ENCODE measurements around the gene SERPINB1. TPM values are rescaled to one million over a fixed set of nuclear protein-coding genes. Genes with fewer than 3 reads are reported as not detected.

Gene SERPINB1
- total RNA-seq, 1 experiment from 2014 or later, result 0.22 TPM

GRCh38 chr6:2848851-2849250, 7.2 kb upstream of the SERPINB1 start:
- Histone ChIP-seq H3K4me3 (ENCODE audit: low read length) (no peak overlapping the region; the same call in 1 of the 2 replicates), H3K9me3 (ENCODE audit: low read length) (no peaks in the 10 kb centered on the region), H3K27me3 (ENCODE audit: low read length) (no peaks in the 10 kb centered on the region), H3K4me2 (ENCODE audit: low read depth, low read length, poor library complexity, severe bottlenecking) (peak overlapping the region; percentile 46), H3K4me1 (ENCODE audit: low read length) (peaks cover 38% of the 10 kb centered on the region), H4K20me1 (ENCODE audit: insufficient read depth, low read depth, low read length) (no peaks in the 10 kb centered on the region), H3K9me2 (replicated peaks; ENCODE audit: insufficient read depth, low read length) (no peaks in the 10 kb centered on the region), H3K79me2 (ENCODE audit: low read length) (no peaks in the 10 kb centered on the region), H3K27ac (ENCODE audit: low read length) (peak overlapping the region; percentile 71), H2AFZ (ENCODE audit: low read length) (no peak overlapping the region), H3K36me3 (ENCODE audit: insufficient read depth, low read length) (no peaks in the 10 kb centered on the region), H3K9ac (ENCODE audit: low read length) (0 out of 2 replicates have a peak overlapping the region, but pooled peaks have one; percentile 1)
- peak; percentile 89 for DNase-seq

- Histone ChIP-seq H3K36me3 (ENCODE audit: insufficient read depth, low read length) (no peaks in the 10 kb centered on the region), H3K79me2 (ENCODE audit: low read length) (no peaks in the 10 kb centered on the region), H2AFZ (ENCODE audit: low read length) (no peak overlapping the region), H3K9ac (ENCODE audit: low read length) (peak overlapping the region; percentile 46; the same call in 1 of the 2 replicates), H4K20me1 (ENCODE audit: insufficient read depth, low read depth, low read length) (no peaks in the 10 kb centered on the region), H3K4me2 (ENCODE audit: low read depth, low read length, poor library complexity, severe bottlenecking) (peak overlapping the region; percentile 50), H3K9me2 (replicated peaks; ENCODE audit: insufficient read depth, low read length) (no peaks in the 10 kb centered on the region), H3K4me1 (ENCODE audit: low read length) (peaks cover 38% of the 10 kb centered on the region), H3K4me3 (ENCODE audit: low read length) (0 out of 2 replicates have a peak overlapping the region, but pooled peaks have one; percentile 29), H3K9me3 (ENCODE audit: low read length) (no peaks in the 10 kb centered on the region), H3K27me3 (ENCODE audit: low read length) (no peaks in the 10 kb centered on the region), H3K27ac (ENCODE audit: low read length) (no peak overlapping the region)
- DNase-seq, result no peak
Measured at GRCh38 chr6:2845880-2846208, 4.2 kb upstream of the SERPINB1 start.

DNA sequence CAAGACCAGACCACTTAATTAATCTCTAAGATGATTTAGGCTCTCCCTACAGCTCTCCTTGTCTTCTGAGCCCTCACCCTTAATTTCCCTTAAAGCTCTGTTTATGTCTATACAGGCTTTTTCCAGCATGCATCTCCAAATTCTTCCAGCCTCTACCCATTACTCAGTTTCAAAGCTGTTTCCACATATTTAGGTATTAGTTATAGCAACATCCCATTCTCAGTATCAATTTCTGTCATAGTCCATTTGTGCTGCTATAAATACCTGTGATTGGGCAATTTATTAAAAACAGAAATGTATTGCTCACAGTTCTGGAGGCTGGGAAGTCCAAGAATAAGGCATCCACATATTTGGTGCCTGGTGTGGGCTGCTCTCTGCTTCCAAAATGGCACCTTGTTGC, 2.3 kb upstream of the SERPINB1 start:
- H3K79me2 ChIP-seq (ENCODE audit: low read length), result no peaks in the 10 kb centered on the region
- H2AFZ ChIP-seq (ENCODE audit: low read length), result no peak overlapping the region
- no peak for DNase-seq
- H3K36me3 ChIP-seq (ENCODE audit: insufficient read depth, low read length), result no peaks in the 10 kb centered on the region
- no peak overlapping the region for H3K9ac ChIP-seq (ENCODE audit: low read length)
- no peaks in the 10 kb centered on the region for H3K9me3 ChIP-seq (ENCODE audit: low read length)
- H3K4me2 ChIP-seq (ENCODE audit: low read depth, low read length, poor library complexity, severe bottlenecking), result no peak overlapping the region
- H3K4me3 ChIP-seq (ENCODE audit: low read length), result no peak overlapping the region
- H4K20me1 ChIP-seq (ENCODE audit: insufficient read depth, low read depth, low read length), result no peaks in the 10 kb centered on the region
- H3K9me2 ChIP-seq (replicated peaks; ENCODE audit: insufficient read depth, low read length), result no peaks in the 10 kb centered on the region
- H3K4me1 ChIP-seq (ENCODE audit: low read length), result peaks cover 33% of the 10 kb centered on the region
- no peaks in the 10 kb centered on the region for H3K27me3 ChIP-seq (ENCODE audit: low read length)
- H3K27ac ChIP-seq (ENCODE audit: low read length), result no peak overlapping the region

DNA sequence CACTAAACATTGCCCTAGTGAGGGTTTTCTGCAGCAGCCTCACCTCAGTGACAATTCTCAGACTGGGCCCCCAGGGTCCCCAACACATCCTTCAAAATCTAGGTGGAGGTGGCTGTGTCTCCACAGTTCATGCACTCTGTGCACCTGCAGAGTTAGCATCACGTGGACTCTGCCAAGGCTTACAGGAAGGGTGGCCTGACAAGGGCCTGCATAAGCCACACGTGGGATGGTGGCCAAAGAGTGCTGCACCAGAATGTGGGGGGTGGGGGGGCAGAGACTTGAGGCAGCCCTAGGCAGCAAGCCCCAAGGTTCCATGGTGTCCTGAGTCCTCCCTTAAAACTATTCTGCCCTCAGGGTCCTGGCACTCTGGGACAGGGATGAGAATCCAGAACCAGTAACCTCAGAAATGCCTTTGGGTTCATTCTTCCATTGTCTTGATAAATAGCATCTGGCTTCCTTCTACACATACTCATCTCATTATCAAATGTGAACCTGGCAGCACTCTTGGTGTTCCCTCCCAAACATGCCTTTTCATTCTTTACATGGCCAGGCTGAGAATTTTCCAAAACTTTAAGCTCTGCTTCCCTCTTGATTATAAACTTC, 1.6 kb upstream of the SERPINB1 start:
- Histone ChIP-seq H3K9me2 (replicated peaks; ENCODE audit: insufficient read depth, low read length) (no peaks in the 10 kb centered on the region), H4K20me1 (ENCODE audit: insufficient read depth, low read depth, low read length) (no peaks in the 10 kb centered on the region), H2AFZ (ENCODE audit: low read length) (no peak overlapping the region), H3K4me1 (ENCODE audit: low read length) (peaks cover 25% of the 10 kb centered on the region), H3K4me2 (ENCODE audit: low read depth, low read length, poor library complexity, severe bottlenecking) (no peak overlapping the region), H3K36me3 (ENCODE audit: insufficient read depth, low read length) (no peaks in the 10 kb centered on the region), H3K4me3 (ENCODE audit: low read length) (no peak overlapping the region), H3K27ac (ENCODE audit: low read length) (no peak overlapping the region), H3K9ac (ENCODE audit: low read length) (no peak overlapping the region), H3K9me3 (ENCODE audit: low read length) (no peaks in the 10 kb centered on the region), H3K79me2 (ENCODE audit: low read length) (no peaks in the 10 kb centered on the region), H3K27me3 (ENCODE audit: low read length) (no peaks in the 10 kb centered on the region)
- DNase-seq, result no peak

- Histone ChIP-seq H2AFZ (ENCODE audit: low read length) (no peak overlapping the region), H3K27me3 (ENCODE audit: low read length) (no peaks in the 10 kb centered on the region), H3K9me2 (replicated peaks; ENCODE audit: insufficient read depth, low read length) (no peaks in the 10 kb centered on the region), H3K4me3 (ENCODE audit: low read length) (no peak overlapping the region), H3K9ac (ENCODE audit: low read length) (no peak overlapping the region), H3K79me2 (ENCODE audit: low read length) (no peaks in the 10 kb centered on the region), H3K4me2 (ENCODE audit: low read depth, low read length, poor library complexity, severe bottlenecking) (no peak overlapping the region), H3K9me3 (ENCODE audit: low read length) (no peaks in the 10 kb centered on the region), H3K27ac (ENCODE audit: low read length) (no peak overlapping the region), H4K20me1 (ENCODE audit: insufficient read depth, low read depth, low read length) (no peaks in the 10 kb centered on the region), H3K36me3 (ENCODE audit: insufficient read depth, low read length) (no peaks in the 10 kb centered on the region), H3K4me1 (ENCODE audit: low read length) (peaks cover 21% of the 10 kb centered on the region)
- no peak for DNase-seq
Measured at GRCh38 chr6:2842139-2842552, 483 bp upstream of the SERPINB1 start.

DNA sequence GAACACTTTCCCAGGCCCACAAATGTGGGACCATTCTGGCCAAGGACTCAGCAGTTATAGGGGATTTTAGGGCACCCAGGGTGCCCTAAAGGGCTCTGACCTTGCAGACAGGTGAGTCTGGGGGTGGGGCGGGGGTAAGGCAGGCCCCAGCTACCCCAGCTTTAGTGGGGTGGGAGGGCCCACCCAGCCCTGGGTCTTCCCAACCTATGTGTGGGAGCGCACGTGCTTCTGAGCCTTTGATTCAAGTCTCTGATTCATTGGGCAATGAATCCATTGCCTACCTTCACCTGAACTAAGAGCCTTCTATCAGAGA, 958 bp downstream of the SERPINB1 start:
- Histone ChIP-seq H3K9ac (ENCODE audit: low read length) (no peak overlapping the region), H3K36me3 (ENCODE audit: insufficient read depth, low read length) (no peaks in the 10 kb centered on the region), H3K27ac (ENCODE audit: low read length) (no peak overlapping the region), H3K4me2 (ENCODE audit: low read depth, low read length, poor library complexity, severe bottlenecking) (no peak overlapping the region), H4K20me1 (ENCODE audit: insufficient read depth, low read depth, low read length) (no peaks in the 10 kb centered on the region), H3K9me3 (ENCODE audit: low read length) (no peaks in the 10 kb centered on the region), H3K27me3 (ENCODE audit: low read length) (no peaks in the 10 kb centered on the region), H3K9me2 (replicated peaks; ENCODE audit: insufficient read depth, low read length) (no peaks in the 10 kb centered on the region), H3K4me3 (ENCODE audit: low read length) (no peak overlapping the region), H2AFZ (ENCODE audit: low read length) (no peak overlapping the region), H3K79me2 (ENCODE audit: low read length) (no peaks in the 10 kb centered on the region), H3K4me1 (ENCODE audit: low read length) (peaks cover 6% of the 10 kb centered on the region)
- DNase-seq, result no peak

DNA sequence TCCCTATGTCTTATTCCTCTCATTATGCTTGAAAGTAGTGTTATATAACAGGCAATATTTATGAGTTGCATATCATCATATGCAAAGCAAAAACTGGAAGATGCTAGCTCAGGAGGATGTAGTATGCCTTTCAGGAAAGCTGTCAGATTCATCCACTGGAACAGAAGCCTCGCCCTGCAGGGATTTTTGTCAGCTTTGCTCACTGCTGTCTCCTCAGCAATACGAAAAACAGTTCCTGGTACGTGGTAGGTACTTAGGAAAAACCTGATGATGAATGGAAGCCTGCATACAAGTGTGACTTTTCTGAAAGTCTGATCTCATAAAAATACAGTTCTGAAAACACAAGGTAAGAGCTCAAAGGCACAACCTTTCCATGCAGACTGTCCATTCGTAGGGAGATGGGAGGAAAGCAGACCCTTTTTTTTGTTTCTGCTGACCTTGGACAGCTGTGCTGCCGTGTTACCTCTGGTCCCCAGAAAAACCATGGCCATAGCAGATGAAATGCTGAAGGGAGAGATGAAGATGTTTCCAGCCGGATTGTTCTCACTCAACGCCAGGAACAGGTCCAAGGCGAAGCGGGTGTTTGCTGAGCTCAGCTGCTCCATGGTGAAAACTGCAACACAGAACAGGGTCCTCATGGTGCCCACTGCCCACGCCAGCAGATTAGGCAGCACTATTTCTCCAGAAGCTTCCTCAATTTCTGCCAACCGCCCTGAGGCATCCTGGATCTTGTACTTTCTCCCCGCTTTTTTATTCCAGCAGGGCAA, 1.5 kb downstream of the SERPINB1 start:
- Histone ChIP-seq H3K79me2 (ENCODE audit: low read length) (no peaks in the 10 kb centered on the region), H3K27ac (ENCODE audit: low read length) (no peak overlapping the region), H3K4me2 (ENCODE audit: low read depth, low read length, poor library complexity, severe bottlenecking) (no peak overlapping the region), H3K4me1 (ENCODE audit: low read length) (peaks cover 6% of the 10 kb centered on the region; the same call in 1 of the 2 replicates), H4K20me1 (ENCODE audit: insufficient read depth, low read depth, low read length) (no peaks in the 10 kb centered on the region), H2AFZ (ENCODE audit: low read length) (no peak overlapping the region), H3K9me2 (replicated peaks; ENCODE audit: insufficient read depth, low read length) (no peaks in the 10 kb centered on the region), H3K4me3 (ENCODE audit: low read length) (no peak overlapping the region), H3K9me3 (ENCODE audit: low read length) (no peaks in the 10 kb centered on the region), H3K27me3 (ENCODE audit: low read length) (no peaks in the 10 kb centered on the region), H3K9ac (ENCODE audit: low read length) (no peak overlapping the region), H3K36me3 (ENCODE audit: insufficient read depth, low read length) (no peaks in the 10 kb centered on the region)
- no peak for DNase-seq

- Histone ChIP-seq H3K27ac (ENCODE audit: low read length) (no peak overlapping the region), H3K4me3 (ENCODE audit: low read length) (no peak overlapping the region), H4K20me1 (ENCODE audit: insufficient read depth, low read depth, low read length) (no peaks in the 10 kb centered on the region)
Measured at GRCh38 chr6:2839195-2839981, 2.3 kb downstream of the SERPINB1 start.

More at GRCh38 chr6:2839195-2839981, 2.3 kb downstream of the SERPINB1 start:
- Histone ChIP-seq H3K4me1 (ENCODE audit: low read length) (peaks cover 6% of the 10 kb centered on the region; the same call in 1 of the 2 replicates), H3K36me3 (ENCODE audit: insufficient read depth, low read length) (no peaks in the 10 kb centered on the region), H3K4me2 (ENCODE audit: low read depth, low read length, poor library complexity, severe bottlenecking) (no peak overlapping the region), H3K27me3 (ENCODE audit: low read length) (no peaks in the 10 kb centered on the region), H3K9me2 (replicated peaks; ENCODE audit: insufficient read depth, low read length) (no peaks in the 10 kb centered on the region), H3K9ac (ENCODE audit: low read length) (no peak overlapping the region), H3K79me2 (ENCODE audit: low read length) (no peaks in the 10 kb centered on the region), H3K9me3 (ENCODE audit: low read length) (no peaks in the 10 kb centered on the region), H2AFZ (ENCODE audit: low read length) (no peak overlapping the region)
- DNase-seq, result no peak

All from Karpas-422 (cell line).